Measurements from ENCODE around the gene KATNAL1.

Gene KATNAL1

DNA sequence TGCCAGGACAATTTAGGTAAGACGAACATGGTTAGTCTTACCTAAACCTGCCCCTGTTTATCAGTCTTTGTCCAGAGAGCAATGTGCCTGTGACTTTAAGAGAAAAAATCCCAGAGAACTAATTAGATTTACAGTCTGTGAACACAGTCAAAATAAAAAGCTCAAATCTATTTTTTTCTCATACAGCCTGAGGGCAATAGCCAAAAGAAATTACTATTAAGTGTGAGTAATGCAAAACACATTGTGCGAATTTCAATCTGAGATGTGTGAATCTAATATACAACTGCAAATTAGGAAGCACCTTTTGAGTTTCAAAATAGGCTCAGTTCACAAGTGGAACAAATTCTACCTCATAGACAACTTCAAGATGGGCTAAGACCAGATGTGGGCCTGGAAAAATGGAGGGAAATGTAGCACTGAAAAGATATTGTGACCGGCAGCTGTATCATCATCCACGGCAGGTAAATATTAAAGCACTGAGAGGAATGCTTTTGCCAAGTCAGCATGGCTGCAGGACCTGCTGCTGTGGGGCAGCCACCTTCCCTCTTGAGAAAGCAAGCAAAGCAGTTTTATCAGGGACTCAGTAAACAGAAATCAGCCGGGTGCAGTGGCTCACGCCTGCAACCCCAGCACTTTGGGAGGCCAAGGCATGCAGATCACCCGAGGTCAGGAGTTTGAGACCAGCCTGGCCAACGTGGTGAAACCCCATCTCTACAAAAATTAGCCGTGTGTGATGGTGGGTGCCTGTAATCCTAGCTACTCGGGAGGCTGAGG, 114.8 kb downstream of the KATNAL1 start:
- H3K27me3 ChIP-seq (ENCODE audit: control insufficient read depth, low read length) = no peaks in the 10 kb centered on the region
- H3K36me3 ChIP-seq (ENCODE audit: control insufficient read depth, low read length) = no peaks in the 10 kb centered on the region
- peaks cover 3% of the 10 kb centered on the region; the same call in 1 of the 2 replicates for H3F3A ChIP-seq (ENCODE audit: control insufficient read depth, insufficient read depth)
- H3K9me2 ChIP-seq (replicated peaks; ENCODE audit: control insufficient read depth, low read length) = no peaks in the 10 kb centered on the region
- TF ChIP-seq, protein P1, sequence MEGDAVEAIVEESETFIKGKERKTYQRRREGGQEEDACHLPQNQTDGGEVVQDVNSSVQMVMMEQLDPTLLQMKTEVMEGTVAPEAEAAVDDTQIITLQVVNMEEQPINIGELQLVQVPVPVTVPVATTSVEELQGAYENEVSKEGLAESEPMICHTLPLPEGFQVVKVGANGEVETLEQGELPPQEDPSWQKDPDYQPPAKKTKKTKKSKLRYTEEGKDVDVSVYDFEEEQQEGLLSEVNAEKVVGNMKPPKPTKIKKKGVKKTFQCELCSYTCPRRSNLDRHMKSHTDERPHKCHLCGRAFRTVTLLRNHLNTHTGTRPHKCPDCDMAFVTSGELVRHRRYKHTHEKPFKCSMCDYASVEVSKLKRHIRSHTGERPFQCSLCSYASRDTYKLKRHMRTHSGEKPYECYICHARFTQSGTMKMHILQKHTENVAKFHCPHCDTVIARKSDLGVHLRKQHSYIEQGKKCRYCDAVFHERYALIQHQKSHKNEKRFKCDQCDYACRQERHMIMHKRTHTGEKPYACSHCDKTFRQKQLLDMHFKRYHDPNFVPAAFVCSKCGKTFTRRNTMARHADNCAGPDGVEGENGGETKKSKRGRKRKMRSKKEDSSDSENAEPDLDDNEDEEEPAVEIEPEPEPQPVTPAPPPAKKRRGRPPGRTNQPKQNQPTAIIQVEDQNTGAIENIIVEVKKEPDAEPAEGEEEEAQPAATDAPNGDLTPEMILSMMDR (IDR thresholded peaks at IDR 0.05; ENCODE audit: low read depth, low read length, poor library complexity, severe bottlenecking) = no peak
- TF ChIP-seq EZH2phosphoT487 (IDR thresholded peaks at IDR 0.05; ENCODE audit: borderline replicate concordance, low read length) = no peak
- no peak overlapping the region for H3K27ac ChIP-seq (ENCODE audit: low read depth, low read length)
- H4K20me1 ChIP-seq (ENCODE audit: control insufficient read depth, insufficient read depth, low read depth, low read length) = no peaks in the 10 kb centered on the region
- H3K9me3 ChIP-seq (ENCODE audit: control insufficient read depth, insufficient read depth, low read length) = no peaks in the 10 kb centered on the region
- H3K4me1 ChIP-seq (ENCODE audit: control insufficient read depth, low read length) = peaks cover 38% of the 10 kb centered on the region
- H3K4me3 ChIP-seq (ENCODE audit: low read length) = peak overlapping the region; percentile 43; the same call in 1 of the 2 replicates
- peak overlapping the region; percentile 66 for H3K4me2 ChIP-seq (ENCODE audit: low read length)
- H3K79me2 ChIP-seq (ENCODE audit: control insufficient read depth, low read length) = no peaks in the 10 kb centered on the region

DNA sequence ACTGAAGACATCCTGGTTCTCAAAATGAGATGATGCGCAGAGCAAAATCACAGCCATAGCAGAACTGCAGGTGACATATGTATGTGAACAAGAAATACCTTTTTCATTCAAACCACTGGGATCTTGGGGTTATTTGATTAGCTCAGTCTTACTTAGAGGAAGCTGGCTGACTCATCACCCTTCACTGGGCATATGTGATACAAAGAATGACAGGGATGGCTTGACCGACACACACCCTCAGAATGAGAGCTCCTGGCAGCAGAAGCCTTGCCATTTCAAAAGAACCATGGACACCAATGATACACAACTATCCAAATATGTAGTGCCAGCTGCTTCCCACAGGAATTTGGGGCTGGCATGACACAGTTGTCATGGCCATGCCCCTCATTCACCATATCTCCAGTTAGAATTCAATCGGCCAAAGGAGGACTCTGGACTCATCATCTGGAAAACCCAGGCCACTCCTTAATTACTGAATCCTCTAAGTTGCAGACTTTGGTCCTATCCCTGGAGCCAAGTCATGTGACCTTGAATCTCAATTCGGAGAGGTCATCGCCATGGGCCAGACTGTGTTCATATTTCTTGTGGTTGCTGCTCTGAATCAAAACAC, 115.8 kb downstream of the KATNAL1 start:
- no peak for TF ChIP-seq EZH2phosphoT487 (IDR thresholded peaks at IDR 0.05; ENCODE audit: borderline replicate concordance, low read length)
- TF ChIP-seq, protein P1 (IDR thresholded peaks at IDR 0.05; ENCODE audit: low read depth, low read length, poor library complexity, severe bottlenecking) = no peak
- Histone ChIP-seq H3K9me2 (replicated peaks; ENCODE audit: control insufficient read depth, low read length) (no peaks in the 10 kb centered on the region), H4K20me1 (ENCODE audit: control insufficient read depth, insufficient read depth, low read depth, low read length) (no peaks in the 10 kb centered on the region), H3K27me3 (ENCODE audit: control insufficient read depth, low read length) (no peaks in the 10 kb centered on the region), H3K4me1 (ENCODE audit: control insufficient read depth, low read length) (peaks cover 38% of the 10 kb centered on the region), H3F3A (ENCODE audit: control insufficient read depth, insufficient read depth) (peaks cover 1% of the 10 kb centered on the region; the same call in 1 of the 2 replicates), H3K79me2 (ENCODE audit: control insufficient read depth, low read length) (no peaks in the 10 kb centered on the region), H3K4me3 (ENCODE audit: low read length) (no peak overlapping the region), H3K27ac (ENCODE audit: low read depth, low read length) (no peak overlapping the region), H3K36me3 (ENCODE audit: control insufficient read depth, low read length) (no peaks in the 10 kb centered on the region), H3K4me2 (ENCODE audit: low read length) (no peak overlapping the region), H3K9me3 (ENCODE audit: control insufficient read depth, insufficient read depth, low read length) (no peaks in the 10 kb centered on the region)

DNA sequence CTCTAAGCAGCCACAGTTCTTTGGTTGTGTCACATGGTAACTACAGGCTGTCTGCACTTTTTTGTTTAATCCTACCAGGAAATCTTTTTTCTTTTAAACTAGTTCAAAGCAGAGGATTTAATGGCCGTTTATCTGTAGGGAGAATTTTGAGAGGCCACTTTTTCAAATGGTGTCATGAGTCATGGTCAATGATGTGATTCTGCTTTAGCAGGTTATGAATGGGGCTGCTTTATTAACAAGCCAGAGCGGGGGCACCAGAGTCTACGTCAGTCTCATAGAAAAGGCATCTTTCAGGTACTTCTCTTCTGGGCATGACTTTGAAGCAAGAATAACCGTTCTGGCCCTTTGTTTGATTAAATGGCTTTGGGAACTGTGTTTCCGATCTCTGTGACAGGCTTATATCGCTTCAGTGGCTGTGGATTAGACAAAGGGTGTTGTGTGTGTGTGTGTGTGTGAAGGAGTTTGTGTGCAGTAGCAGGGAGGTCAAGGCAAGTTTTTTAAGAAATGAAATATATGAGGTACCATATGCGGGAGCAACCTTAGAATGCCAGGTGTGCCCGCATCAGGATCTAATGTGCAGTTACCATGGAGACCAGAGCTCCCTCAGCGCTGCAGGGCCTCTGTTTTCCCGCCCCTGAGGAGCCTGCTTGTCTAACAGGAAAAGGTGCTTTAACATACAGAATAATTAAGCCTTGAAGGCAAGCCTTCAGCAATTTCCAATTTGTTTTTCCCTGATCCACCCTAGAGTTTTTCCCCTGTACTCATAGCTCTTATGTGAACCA, 120.5 kb downstream of the KATNAL1 start:
- Histone ChIP-seq H3K79me2 (ENCODE audit: control insufficient read depth, low read length) (no peaks in the 10 kb centered on the region), H3K4me3 (ENCODE audit: low read length) (no peak overlapping the region), H4K20me1 (ENCODE audit: control insufficient read depth, insufficient read depth, low read depth, low read length) (no peaks in the 10 kb centered on the region), H3K4me1 (ENCODE audit: control insufficient read depth, low read length) (no peaks in the 10 kb centered on the region), H3F3A (ENCODE audit: control insufficient read depth, insufficient read depth) (no peaks in the 10 kb centered on the region), H3K27ac (ENCODE audit: low read depth, low read length) (no peak overlapping the region), H3K27me3 (ENCODE audit: control insufficient read depth, low read length) (no peaks in the 10 kb centered on the region), H3K4me2 (ENCODE audit: low read length) (no peak overlapping the region), H3K9me2 (replicated peaks; ENCODE audit: control insufficient read depth, low read length) (no peaks in the 10 kb centered on the region), H3K9me3 (ENCODE audit: control insufficient read depth, insufficient read depth, low read length) (no peaks in the 10 kb centered on the region), H3K36me3 (ENCODE audit: control insufficient read depth, low read length) (no peaks in the 10 kb centered on the region)
- no peak for TF ChIP-seq EZH2phosphoT487 (IDR thresholded peaks at IDR 0.05; ENCODE audit: borderline replicate concordance, low read length)
- TF ChIP-seq, protein P1 (IDR thresholded peaks at IDR 0.05; ENCODE audit: low read depth, low read length, poor library complexity, severe bottlenecking) = no peak

All from DOHH2 (cell line).